Measurements from ENCODE around the gene BAIAP2L1. TPM values are rescaled to one million over a fixed set of nuclear protein-coding genes. Genes with fewer than 3 reads are reported as not detected.

BAIAP2L1 gene
- total RNA-seq, 2 experiments from 2014 or later, result 0.33 to 0.61 TPM

DNA sequence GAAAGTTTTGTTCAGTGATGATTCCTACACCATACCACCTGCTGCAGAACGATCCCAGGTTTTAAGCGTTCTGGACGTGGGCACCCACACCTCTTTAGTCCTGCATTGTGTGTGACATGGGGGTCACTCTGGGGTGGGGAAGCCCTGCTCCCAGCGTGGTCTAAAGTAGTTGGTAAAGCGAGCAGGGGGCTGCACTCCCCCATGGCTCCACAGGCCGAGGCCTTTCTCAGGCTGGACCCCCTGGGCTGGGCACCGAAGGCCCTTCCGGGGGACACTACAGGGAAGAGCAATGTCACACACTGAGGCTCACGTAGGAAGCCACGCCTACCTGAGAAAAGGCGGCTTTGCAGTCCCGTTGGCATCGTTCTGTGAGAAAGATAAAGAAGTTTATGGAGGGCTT is 107.1 kb downstream of the BAIAP2L1 start:
- ChIA-PET POLR2A (no interaction called here), CTCF (no interaction called here)
- no peak overlapping the region for H3K4me3 Mint-ChIP-seq
- Histone ChIP-seq H3K27ac (ENCODE audit: low read depth in 1 of 2, low read length in 2 of 2) (no peak overlapping the region), H3K4me3 (ENCODE audit: low read length) (no peak overlapping the region), H3K4me1 (ENCODE audit: insufficient read depth, low read length) (no peaks in the 10 kb centered on the region), H3K9me3 (ENCODE audit: control insufficient read depth in 1 of 2, insufficient read depth in 1 of 2, low read length in 2 of 2) (no peaks in the 10 kb centered on the region), H3K27me3 (ENCODE audit: control insufficient read depth in 1 of 2, insufficient read depth in 2 of 2, low read length in 2 of 2) (no peaks in the 10 kb centered on the region), H3K36me3 (ENCODE audit: insufficient read depth, low read length) (peaks cover 21% of the 10 kb centered on the region)
- no peaks in the 10 kb centered on the region for H3K9me3 Mint-ChIP-seq
- DNase-seq (no peak), ATAC-seq (ENCODE audit: poor library complexity) (no peak)
- H3K4me1 Mint-ChIP-seq (ENCODE audit: low read depth), result no peaks in the 10 kb centered on the region
- TF ChIP-seq, protein P1, sequence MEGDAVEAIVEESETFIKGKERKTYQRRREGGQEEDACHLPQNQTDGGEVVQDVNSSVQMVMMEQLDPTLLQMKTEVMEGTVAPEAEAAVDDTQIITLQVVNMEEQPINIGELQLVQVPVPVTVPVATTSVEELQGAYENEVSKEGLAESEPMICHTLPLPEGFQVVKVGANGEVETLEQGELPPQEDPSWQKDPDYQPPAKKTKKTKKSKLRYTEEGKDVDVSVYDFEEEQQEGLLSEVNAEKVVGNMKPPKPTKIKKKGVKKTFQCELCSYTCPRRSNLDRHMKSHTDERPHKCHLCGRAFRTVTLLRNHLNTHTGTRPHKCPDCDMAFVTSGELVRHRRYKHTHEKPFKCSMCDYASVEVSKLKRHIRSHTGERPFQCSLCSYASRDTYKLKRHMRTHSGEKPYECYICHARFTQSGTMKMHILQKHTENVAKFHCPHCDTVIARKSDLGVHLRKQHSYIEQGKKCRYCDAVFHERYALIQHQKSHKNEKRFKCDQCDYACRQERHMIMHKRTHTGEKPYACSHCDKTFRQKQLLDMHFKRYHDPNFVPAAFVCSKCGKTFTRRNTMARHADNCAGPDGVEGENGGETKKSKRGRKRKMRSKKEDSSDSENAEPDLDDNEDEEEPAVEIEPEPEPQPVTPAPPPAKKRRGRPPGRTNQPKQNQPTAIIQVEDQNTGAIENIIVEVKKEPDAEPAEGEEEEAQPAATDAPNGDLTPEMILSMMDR (IDR thresholded peaks at IDR 0.05), result no peak
- intact Hi-C loops (cut with DNase I, micrococcal nuclease), result loop anchor here in 1 of 2 experiments (10.0 kb wide), 1 partner anchor 451 kb away; no protein-coding TSS in a partner anchor
- peaks cover 14% of the 10 kb centered on the region for H3K36me3 Mint-ChIP-seq (ENCODE audit: low read depth)
- no peaks in the 10 kb centered on the region for H3K27me3 Mint-ChIP-seq
- H3K27ac Mint-ChIP-seq, result no peak overlapping the region

DNA sequence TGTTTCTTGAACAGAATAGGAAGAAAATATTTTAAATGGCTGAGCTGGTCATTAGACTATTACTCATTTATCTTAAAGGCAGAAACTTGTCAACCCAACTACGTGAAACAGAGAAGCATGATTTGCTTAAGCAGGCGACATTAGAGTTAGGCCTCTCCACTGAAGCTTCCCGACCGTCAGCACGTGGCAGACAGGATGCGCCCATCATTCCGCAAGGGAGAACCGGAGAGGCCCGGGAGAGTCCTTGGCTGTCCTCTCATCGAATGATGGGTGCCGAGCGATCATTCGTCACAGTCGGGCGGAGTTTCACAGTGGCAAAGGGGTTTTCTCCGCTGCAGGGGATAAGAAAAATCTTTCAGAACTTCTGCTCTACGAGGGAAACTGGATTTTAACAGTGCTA is 107.6 kb downstream of the BAIAP2L1 start:
- Histone ChIP-seq H3K36me3 (ENCODE audit: insufficient read depth, low read length) (peaks cover 21% of the 10 kb centered on the region), H3K9me3 (ENCODE audit: control insufficient read depth in 1 of 2, insufficient read depth in 1 of 2, low read length in 2 of 2) (no peaks in the 10 kb centered on the region), H3K27ac (ENCODE audit: low read depth in 1 of 2, low read length in 2 of 2) (no peak overlapping the region), H3K27me3 (ENCODE audit: control insufficient read depth in 1 of 2, insufficient read depth in 2 of 2, low read length in 2 of 2) (no peaks in the 10 kb centered on the region), H3K4me1 (ENCODE audit: insufficient read depth, low read length) (no peaks in the 10 kb centered on the region), H3K4me3 (ENCODE audit: low read length) (no peak overlapping the region)
- DNase-seq, result no peak
- ATAC-seq (ENCODE audit: poor library complexity), result no peak
- Mint-ChIP-seq H3K4me1 (ENCODE audit: low read depth) (no peaks in the 10 kb centered on the region), H3K4me3 (no peak overlapping the region), H3K36me3 (ENCODE audit: low read depth) (peaks cover 14% of the 10 kb centered on the region), H3K9me3 (no peaks in the 10 kb centered on the region), H3K27ac (no peak overlapping the region), H3K27me3 (no peaks in the 10 kb centered on the region)
- intact Hi-C loops (cut with DNase I, micrococcal nuclease), result loop anchor here in 1 of 2 experiments (10.0 kb wide), 1 partner anchor 452 kb away; no protein-coding TSS in a partner anchor
- TF ChIP-seq, protein P1 (IDR thresholded peaks at IDR 0.05), result no peak
- CTCF ChIA-PET, result no interaction called here
- POLR2A ChIA-PET, result no interaction called here

DNA sequence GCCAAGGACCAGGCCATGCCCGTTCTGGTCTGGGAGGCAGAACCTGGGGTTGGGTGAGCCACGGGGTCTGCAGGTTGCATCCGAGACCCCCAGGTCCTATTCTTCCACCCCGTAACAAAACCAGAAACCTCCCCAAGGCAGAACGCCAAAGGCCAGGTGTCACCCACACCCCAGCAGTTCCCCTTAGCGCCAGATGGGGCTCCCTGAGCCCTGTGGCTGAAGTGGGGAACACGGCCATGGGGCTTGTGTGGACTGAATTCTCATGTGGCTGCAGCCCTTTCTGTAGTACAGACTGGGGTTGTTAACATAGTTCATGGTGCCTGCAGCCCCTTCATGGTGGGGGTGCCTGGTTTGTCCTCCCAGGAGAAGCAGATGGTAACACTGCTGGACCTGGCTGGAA is 109.2 kb downstream of the BAIAP2L1 start:
- CTCF ChIA-PET, result no interaction called here
- Histone ChIP-seq H3K4me1 (ENCODE audit: insufficient read depth, low read length) (peaks cover 9% of the 10 kb centered on the region), H3K4me3 (ENCODE audit: low read length) (no peak overlapping the region), H3K9me3 (ENCODE audit: control insufficient read depth in 1 of 2, insufficient read depth in 1 of 2, low read length in 2 of 2) (no peaks in the 10 kb centered on the region), H3K36me3 (ENCODE audit: insufficient read depth, low read length) (peaks cover 21% of the 10 kb centered on the region), H3K27me3 (ENCODE audit: control insufficient read depth in 1 of 2, insufficient read depth in 2 of 2, low read length in 2 of 2) (no peaks in the 10 kb centered on the region), H3K27ac (ENCODE audit: low read depth in 1 of 2, low read length in 2 of 2) (no peak overlapping the region)
- Mint-ChIP-seq H3K9me3 (no peaks in the 10 kb centered on the region), H3K4me1 (ENCODE audit: low read depth) (no peaks in the 10 kb centered on the region), H3K27me3 (no peaks in the 10 kb centered on the region), H3K4me3 (no peak overlapping the region), H3K27ac (no peak overlapping the region), H3K36me3 (ENCODE audit: low read depth) (peaks cover 14% of the 10 kb centered on the region)
- POLR2A ChIA-PET, result no interaction called here
- intact Hi-C loops (cut with DNase I, micrococcal nuclease), result loop anchor here in 1 of 2 experiments (10.0 kb wide), 1 partner anchor 453 kb away; no protein-coding TSS in a partner anchor
- no peak for DNase-seq
- no peak for ATAC-seq (ENCODE audit: poor library complexity)
- TF ChIP-seq, protein P1 (IDR thresholded peaks at IDR 0.05), result no peak

All from CD4-positive, alpha-beta T cell (primary cell).